ENCODE measurements around the gene SMAD2.
A peak's percentile ranks its signal among the peaks of the same experiment; 100 is the strongest.

The SMAD2 gene

GRCh38 chr18:47931718-47932103 lies 1.3 kb upstream of the SMAD2 start:
- peak; percentile 93 for DNase-seq

- DNase-seq: peak; percentile 97
These were observed 665 bp upstream of the SMAD2 start for GRCh38 chr18:47930931-47931717.

- DNase-seq: peak; percentile 87
These were observed 719 bp downstream of the SMAD2 start for GRCh38 chr18:47929681-47930198.

- peak; percentile 41 for DNase-seq
These were observed 2.0 kb downstream of the SMAD2 start for GRCh38 chr18:47928466-47928865.

- DNase-seq: peak; percentile 55
These were observed 4.2 kb downstream of the SMAD2 start for GRCh38 chr18:47926101-47926850.

GRCh38 chr18:47919916-47920315 lies 10.5 kb downstream of the SMAD2 start:
- DNase-seq: no peak

GRCh38 chr18:47917923-47918610 lies 12.4 kb downstream of the SMAD2 start:
- DNase-seq: no peak

GRCh38 chr18:47915930-47916329 lies 14.5 kb downstream of the SMAD2 start:
- no peak for DNase-seq

- DNase-seq: no peak
These were observed 15.2 kb downstream of the SMAD2 start for GRCh38 chr18:47915229-47915628.

GRCh38 chr18:47912794-47913585 lies 17.5 kb downstream of the SMAD2 start:
- peak; percentile 39 for DNase-seq

GRCh38 chr18:47912343-47912742 lies 18.1 kb downstream of the SMAD2 start:
- no peak for DNase-seq

- DNase-seq: no peak
These were observed 18.6 kb downstream of the SMAD2 start for GRCh38 chr18:47911877-47912276.

- DNase-seq: no peak
These were observed 21.0 kb downstream of the SMAD2 start for GRCh38 chr18:47909484-47909883.

DNA sequence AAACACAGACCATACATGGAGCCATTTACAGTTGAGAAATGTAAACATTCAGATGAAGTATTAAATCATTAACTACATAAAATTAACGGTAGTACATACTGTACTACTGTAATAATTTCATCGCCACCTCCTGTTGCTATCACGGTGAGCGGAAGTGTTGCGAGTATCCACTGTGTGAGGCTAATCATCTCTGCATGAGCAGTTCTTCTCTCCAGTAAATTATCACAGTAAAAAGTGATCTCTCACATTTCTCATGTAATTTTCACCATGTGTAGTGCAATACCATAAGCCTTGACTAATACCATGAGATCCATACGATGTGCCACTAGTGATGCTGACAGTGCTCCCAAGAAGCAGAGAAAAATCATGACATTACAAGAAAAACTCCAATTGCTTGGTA lies 21.9 kb downstream of the SMAD2 start:
- no peak for DNase-seq

GRCh38 chr18:47906408-47906807 lies 24.1 kb downstream of the SMAD2 start:
- no peak for DNase-seq

DNA sequence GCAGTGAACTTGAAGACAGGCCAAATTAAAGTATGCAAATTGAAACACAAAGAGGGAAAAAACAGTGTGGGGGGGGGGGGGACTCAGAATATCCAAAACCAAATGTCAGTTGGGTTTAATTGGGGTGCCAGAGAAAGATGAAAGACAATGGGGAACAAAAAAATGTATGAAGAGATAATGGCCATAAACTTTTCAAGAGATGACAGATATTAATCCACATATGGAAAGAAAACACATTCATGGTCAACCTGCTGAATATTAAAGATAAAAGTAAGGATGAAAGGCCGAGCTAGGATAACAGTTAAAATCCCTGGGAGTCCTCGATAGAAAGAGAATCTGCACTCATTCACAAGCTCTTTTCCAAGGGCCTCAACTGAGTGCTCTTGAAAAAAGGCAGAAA lies 26.6 kb downstream of the SMAD2 start:
- DNase-seq: no peak

- DNase-seq: peak; percentile 82
These were observed 28.7 kb downstream of the SMAD2 start for GRCh38 chr18:47901624-47902362.

DNA sequence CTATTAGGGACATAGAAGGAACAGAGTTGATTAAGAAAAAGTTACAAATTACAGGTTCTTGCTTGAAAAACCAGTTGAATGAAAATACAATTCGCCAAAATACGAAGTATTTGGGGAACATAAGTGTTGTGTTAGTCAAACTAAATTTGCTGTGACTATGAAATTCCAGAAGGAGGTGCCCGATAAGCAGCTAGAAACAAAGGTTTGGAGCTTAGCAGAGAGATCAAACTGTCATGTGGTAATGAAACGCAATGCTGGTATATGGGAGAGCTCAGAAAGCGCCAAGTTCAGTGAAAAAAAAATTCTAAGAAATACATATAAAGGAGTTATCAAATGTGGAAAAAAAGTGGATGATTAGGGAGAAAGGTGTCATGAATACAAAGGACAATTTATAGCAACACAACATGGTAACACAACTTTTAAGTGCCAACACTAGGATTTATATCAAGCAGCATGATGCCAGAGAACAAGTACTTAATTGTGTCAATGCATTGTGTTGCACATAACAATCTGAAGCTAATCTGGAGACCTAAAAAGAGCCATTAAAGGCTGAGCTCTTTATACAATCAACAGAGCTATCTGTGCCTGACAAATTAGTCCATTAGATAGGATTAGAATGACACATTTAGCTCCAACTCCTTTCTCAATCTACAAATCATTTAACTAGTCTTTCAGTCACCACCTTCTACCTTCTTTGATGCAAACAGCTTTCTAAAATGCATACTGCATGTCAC lies 31.2 kb downstream of the SMAD2 start:
- no peak for DNase-seq

DNA sequence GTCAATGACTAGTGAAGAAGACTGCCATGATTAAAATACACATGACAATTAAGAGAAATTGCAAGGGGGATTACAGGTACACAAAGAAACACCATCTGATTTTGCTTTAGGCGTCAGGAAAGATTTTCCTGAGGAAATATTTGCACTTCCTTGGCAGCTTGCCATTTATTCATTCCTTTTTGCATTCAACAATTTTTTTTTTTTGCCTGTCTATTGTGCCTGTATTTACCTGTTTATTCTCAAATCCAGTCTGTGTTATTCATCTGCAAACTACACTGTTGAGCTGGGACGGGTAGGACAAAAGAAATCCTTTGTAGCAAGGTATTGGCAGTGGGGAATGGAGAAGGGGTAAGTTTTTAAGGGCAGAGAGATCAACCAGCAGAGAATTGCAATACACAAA lies 31.8 kb downstream of the SMAD2 start:
- DNase-seq: no peak

DNA sequence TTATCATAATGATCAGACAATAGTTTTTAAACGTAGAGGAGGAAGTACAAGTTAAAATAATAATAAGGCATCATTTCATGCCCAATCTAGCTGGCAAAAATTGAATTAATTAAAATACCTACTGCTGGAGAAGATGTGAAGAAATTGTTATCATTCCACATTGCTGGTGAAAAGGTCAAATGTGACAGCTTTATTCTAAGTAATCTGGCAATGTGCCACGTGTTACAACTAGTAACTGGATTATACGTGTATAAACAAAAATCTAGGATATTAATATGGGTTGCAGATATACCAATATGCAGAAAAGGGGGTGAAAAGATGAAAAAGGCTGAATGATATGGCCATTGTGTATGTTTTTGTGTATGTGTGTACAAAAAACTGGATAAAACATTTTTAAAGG lies 32.4 kb downstream of the SMAD2 start:
- no peak for DNase-seq

- DNase-seq: no peak
These were observed 34.8 kb downstream of the SMAD2 start for GRCh38 chr18:47895565-47896250.
